NCI-H2227 (cell line): Measurements from ENCODE around the gene NHEJ1.
"Not testable (repeated sequence)": the region's sequence is repeated elsewhere in the genome, so short reads cannot be mapped to it uniquely, and the experiment has no call there.

Source experiments
- DNase-seq: peaks from one replicate; lab custom pipeline; 2025; ENCODE audit not compliant: unreplicated experiment; lab: John Stamatoyannopoulos, UW

Gene NHEJ1

DNA sequence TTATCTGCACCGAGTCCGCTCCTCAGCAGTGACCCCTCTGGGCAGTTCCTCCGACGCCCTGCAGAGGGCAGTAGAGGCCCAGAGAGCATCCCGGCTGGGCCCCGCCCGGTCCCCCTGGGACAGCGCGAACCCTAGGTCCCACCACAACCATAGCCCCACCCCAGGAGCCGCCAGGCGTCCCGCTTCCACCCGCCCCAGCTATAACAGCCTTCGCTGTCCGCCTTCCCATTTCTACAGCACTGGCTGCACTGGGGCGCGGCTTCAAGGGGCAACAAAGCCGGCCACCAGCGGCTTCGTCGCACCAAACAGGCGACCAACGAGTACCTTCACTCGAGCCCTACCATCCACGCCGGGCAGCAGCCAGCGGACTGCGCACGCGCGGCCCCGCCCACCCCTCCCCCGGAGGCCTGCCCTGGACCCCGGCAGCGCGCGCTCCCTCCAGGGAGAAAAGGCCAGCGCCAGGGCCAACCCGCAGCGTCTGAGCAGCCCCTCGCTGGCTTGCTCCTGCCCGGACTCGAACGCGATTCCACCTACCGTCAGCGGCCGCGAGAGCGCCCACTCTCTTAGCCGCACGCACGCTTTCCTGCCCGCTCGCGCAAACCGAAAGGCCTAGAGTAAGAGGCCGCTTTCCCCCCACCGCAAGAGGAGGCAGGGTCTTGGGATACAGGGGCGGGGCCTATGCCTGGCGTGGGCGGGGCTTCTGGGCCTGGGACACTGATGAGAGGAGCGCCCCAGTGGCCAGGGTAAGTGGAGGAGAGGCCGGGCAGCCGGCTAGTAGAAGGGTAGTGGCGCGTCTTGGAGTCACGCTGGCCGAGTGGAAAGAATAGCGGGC is at the start of gene NHEJ1:
TSS of gene NHEJ1 (minus strand) at position 630 of the 832 bp plus-strand sequence. CDS start 2,453 bp downstream, outside the sequence.
- peak; percentile 94 for DNase-seq

GRCh38 chr2:219209236-219210195 is 48.9 kb upstream of the NHEJ1 start:
- DNase-seq: no peak

- DNase-seq: peak; percentile 67
These were observed 47.5 kb upstream of the NHEJ1 start for GRCh38 chr2:219207884-219208740.

GRCh38 chr2:219207134-219207883 is 46.7 kb upstream of the NHEJ1 start:
- DNase-seq: no peak

DNA sequence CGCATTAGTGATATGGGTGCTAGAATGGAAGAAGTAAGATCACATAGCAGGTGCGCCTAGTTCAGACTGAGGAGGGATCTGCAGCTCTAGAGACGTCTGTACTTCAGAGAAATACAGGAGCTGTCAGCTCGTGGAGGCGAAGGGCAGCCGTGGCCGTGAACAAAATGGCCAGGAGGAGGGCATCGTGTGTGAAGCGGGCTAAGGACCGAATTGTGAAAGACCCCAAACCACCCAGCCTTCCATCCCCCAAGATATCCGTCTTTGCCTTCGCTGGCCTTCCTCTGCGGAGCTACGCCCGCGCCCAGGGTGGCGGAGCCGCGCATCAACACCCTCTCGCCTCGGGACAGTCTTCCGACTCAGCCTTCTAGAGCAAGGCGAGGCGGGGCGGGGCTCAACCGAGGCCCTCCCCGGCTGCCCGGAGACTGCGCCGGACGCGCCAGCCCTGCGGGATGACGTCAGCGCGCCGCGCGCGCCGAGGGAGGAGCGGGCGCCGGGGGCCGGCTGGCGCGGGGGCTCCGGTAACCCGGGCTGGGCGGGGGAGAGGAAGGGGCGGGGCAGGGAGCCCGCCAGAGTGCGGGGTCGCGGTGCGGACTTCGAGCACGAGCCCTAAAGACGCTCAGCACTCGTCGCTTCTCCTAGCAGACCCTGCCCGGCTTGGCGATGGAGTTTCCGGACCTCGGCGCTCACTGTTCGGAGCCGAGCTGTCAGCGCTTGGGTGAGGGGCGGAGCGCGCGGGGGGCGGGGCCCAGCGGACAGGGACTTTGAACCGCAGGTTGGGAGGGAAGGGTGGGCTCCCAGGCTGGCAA is 45.9 kb upstream of the NHEJ1 start, which contains the start of gene ZFAND2B:
TSS of gene ZFAND2B (plus strand) at position 455 of the 806 bp plus-strand sequence. CDS start at position 661, 206 bp downstream.
- DNase-seq: peak; percentile 98

GRCh38 chr2:219205981-219206327 is 45.3 kb upstream of the NHEJ1 start:
- DNase-seq: no peak

DNA sequence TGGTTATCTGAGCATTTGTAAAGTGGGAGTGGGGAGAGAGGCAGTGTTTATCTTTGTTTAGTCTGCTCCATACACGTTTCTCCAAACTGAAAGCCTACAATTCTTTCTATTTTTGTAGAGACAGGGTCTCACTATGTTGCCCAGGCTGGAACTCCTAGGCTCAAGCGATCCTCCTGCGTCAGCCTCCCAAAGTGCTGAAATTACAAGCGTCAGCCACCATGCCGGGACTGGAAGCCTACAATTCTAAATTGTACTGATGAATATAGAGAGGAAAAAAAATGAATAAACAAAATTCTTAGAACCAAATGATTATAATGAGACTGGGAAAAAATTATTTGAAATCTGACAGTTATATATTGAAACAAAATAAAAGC is 44.5 kb upstream of the NHEJ1 start:
- no peak for DNase-seq

DNA sequence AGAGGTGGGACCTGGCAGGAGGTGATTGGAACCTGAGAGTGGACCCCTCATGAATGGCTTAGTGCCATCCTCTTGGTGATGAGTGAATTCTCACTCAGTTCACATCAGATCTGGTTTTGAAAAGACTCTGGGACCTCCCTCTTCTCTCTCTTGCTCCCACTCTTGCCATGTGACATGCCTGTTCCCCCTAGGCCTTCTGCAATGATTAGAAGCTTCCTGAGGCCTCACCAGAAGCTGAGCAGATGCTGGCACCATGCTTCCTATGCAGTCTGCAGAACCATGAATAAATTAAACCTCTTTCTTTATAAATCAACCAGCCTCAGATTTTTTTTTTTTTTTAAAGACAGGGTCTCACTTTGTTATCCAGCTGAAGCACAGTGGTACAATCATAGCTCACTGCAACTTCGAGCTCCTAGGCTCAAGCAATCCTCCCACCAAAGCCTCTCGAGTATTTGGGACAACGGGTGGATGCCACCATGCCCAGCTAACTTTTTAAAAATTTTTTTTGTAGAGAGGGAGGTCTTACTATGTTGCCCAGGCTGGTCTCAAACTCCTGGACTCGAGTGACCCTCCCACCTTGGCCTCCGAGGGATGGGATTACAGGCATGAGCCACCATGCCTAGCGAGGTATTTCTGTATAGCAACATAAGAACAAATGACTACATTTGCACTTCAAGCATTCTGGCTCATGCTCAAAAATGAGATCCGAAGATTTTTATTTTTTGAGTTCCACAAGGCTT is 44.0 kb upstream of the NHEJ1 start:
- no peak for DNase-seq

- DNase-seq: not testable (repeated sequence)
These were observed 40.7 kb upstream of the NHEJ1 start for GRCh38 chr2:219201331-219201730.

GRCh38 chr2:219200502-219201326 is 40.1 kb upstream of the NHEJ1 start:
- not testable (repeated sequence) for DNase-seq

DNA sequence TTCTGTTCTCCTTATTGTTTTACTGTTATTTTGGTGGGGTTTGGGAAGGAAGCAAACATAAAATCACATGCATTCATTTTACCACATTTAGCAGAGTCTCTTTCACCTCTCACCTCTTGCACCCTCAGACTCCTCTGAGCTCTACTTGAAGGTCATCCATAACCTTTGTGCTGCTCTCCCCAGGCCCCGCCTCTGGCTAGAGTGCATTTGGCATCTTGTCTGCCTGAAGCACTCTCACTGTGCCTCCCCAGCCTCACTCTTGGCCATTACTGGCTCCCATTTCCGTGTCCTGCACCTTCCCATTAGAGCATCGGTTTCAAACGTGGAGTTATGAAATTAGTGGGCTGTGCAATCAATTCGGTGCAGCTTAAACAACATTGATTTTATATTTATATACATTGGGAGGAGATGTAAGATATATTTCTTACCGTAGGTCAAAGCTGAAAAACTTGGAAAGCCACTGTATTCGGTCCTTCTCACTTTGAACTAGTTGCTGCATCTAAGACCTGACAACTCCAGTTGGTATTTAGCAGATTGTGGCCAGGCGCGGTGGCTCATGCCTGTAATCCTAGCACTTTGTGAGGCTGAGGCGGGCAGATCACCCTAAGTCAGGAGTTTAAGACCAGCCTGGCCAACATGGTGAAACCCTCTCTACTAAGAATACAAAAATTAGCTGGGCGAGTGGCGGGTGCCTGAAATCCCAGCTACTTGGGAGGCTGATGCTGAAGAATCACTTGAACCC is 39.0 kb upstream of the NHEJ1 start:
- no peak for DNase-seq

DNA sequence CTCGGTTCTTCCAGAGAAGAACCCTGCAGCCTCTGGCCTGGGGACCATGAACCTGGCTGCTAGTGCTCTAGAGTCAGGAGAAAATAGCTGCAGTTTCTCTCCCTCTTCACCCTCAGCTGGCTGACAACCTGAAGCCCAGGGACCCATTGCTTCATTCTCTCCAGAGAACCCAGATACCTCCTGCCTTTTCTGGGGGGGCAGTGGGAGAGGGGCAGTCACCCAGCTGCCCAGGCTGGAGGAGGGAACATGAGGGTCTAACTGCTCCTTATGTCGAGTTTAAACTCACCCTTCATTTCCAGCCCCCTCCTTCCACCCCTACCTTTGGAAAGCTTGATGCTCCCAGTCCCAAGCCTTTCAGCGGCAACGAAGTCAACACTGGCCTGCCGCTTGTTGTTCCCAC is 38.4 kb upstream of the NHEJ1 start:
- no peak for DNase-seq

GRCh38 chr2:219197388-219197787 is 36.8 kb upstream of the NHEJ1 start:
- DNase-seq: no peak

DNA sequence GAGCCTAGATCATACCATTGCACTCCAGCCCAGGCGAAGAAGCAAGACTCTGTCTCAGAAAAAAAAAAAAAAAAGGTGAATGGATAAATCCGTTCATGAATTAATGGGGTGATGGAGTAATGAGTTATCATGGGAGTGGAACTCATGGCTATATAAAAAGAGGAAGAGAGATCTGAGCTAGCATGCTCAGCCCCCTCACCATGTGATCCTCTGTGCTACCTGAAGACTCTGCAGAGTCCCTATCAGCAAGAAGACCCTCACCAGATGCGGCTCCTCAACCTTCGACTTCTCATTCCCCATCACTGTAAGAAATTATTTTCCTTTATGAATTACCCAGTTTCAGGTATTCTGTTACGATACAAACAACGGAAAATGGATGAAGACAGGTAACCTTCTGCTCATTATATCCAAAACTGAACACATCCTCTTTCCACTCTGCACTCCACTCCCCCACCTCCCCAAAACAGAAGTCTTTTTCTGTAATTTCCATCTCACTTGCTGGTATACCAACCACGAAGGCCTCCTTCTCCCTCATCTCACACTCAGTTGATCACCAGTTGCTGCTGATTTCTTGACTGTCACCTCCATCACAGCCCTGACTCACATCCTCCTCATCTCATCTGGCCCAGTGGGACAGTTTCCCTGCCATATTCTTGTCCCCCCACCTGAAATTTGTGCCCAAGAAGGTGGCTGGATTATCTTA is 26.3 kb upstream of the NHEJ1 start:
- DNase-seq: no peak

DNA sequence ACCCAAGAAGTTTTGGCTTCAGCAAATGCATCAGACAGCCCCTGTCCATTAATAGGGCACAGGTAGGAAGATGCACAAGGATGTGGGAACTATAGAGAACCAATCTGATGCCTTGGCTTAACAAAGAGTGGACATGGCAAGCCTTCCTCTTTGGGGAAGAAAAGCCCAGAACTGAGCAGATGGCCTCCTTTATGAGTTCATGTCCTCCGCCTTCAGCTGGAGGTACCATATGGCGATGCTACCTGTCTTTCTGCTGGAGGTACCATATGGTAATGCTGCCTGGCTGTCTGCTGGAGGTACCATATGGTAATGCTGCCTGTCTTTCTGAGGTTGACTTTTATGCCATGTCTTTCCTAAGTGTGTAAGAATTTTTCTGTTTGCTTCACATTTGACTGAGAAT is 23.5 kb upstream of the NHEJ1 start:
- DNase-seq: no peak

- DNase-seq: no peak
These were observed 22.6 kb upstream of the NHEJ1 start for GRCh38 chr2:219183151-219183772.
